Osteoblast (primary cell): ENCODE results near the gene STK31. TPM values are rescaled to one million over a fixed set of nuclear protein-coding genes. Genes with fewer than 3 reads are reported as not detected.

Experiments used
- DNase-seq: peaks from one replicate; pipeline ENCODE4 v3.0.0; 2011; ENCODE audit warnings: low spot score, mixed read lengths; ENCODE audit not compliant: insufficient read length; ENCODE audit errors: missing footprints
- H2AFZ ChIP-seq: 2 replicates; pipeline ENCODE4 v1.6.0; 2011; ENCODE audit warnings: mild to moderate bottlenecking, low read length
- H3K27ac ChIP-seq: 2 replicates; pipeline ENCODE4 v1.5.1; 2011; ENCODE audit warnings: mild to moderate bottlenecking, low read depth, low read length, moderate library complexity
- H3K27me3 ChIP-seq: 2 replicates; pipeline ENCODE4 v1.6.0; 2012; ENCODE audit warnings: mild to moderate bottlenecking, control low read depth, inconsistent platforms, low read length, moderate library complexity; ENCODE audit not compliant: insufficient read depth
- H3K36me3 ChIP-seq: 2 replicates; pipeline ENCODE4 v1.5.1; 2011; ENCODE audit warnings: mild to moderate bottlenecking, low read length, control low read depth, moderate library complexity; ENCODE audit not compliant: insufficient read depth
- H3K4me1 ChIP-seq: 2 replicates; pipeline ENCODE4 v1.5.1; 2011; ENCODE audit warnings: mild to moderate bottlenecking, low read length, control low read depth, moderate library complexity; ENCODE audit not compliant: insufficient read depth
- H3K4me2 ChIP-seq: 2 replicates; pipeline ENCODE4 v1.6.0; 2011; ENCODE audit warnings: mild to moderate bottlenecking, low read length; ENCODE audit not compliant: insufficient read depth
- H3K4me3 ChIP-seq: fragments of 200-600 bp; sonication (generic); 3 replicates; pipeline ENCODE4 v1.5.1; 2012; ENCODE audit warnings: mild to moderate bottlenecking, low read length, inconsistent platforms; ENCODE audit not compliant: insufficient read depth
- H3K79me2 ChIP-seq: 2 replicates; pipeline ENCODE4 v1.6.0; 2012; ENCODE audit warnings: mild to moderate bottlenecking, low read length, control low read depth, inconsistent platforms; ENCODE audit not compliant: insufficient read depth
- H3K9me3 ChIP-seq: 2 replicates; pipeline ENCODE4 v1.5.1; 2011; ENCODE audit warnings: low read depth, low read length, control low read depth
- H4K20me1 ChIP-seq: 2 replicates; pipeline ENCODE4 v1.6.0; 2012; ENCODE audit warnings: mild to moderate bottlenecking, low read length, control low read depth; ENCODE audit not compliant: insufficient read depth
- total RNA-seq: library from RNA; depleted of rRNA; stranded (reverse); fragments of >200 nt; gene quantifications from 2 replicates; pipeline ENCODE4 v1.2.3, GENCODE V29; 2012
- TF ChIP-seq, protein P1 (sequence below): IDR thresholded peaks from 2 replicates; pipeline ENCODE4 v1.5.1; 2011; ENCODE audit warnings: mild to moderate bottlenecking, low read depth, low read length, moderate library complexity; ENCODE audit errors: extremely low read depth

STK31 gene
- total RNA-seq, 1 donor: under 0.01 TPM

DNA sequence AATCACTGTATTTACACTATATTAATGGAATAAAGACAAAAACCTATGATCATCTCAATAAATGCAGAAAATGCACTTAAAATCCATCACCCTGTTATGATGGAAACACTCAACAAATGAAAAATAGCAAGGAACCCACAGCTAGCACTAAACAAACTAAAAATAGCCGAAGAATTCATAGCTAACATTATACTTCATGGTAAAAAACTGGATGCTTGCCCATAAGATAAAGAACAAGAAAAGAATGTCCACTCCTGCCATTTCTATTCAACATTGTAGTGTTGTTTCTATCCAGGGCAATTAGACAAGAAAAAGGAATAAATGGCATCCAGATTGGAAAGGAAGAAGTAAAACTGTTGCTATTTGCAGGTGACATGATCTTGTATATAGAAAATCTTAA lies 142.1 kb downstream of the STK31 start:
- Histone ChIP-seq H4K20me1 (no peaks in the 10 kb centered on the region), H3K4me3 (no peak overlapping the region), H3K4me1 (no peaks in the 10 kb centered on the region), H3K9me3 (no peaks in the 10 kb centered on the region), H3K79me2 (no peaks in the 10 kb centered on the region), H3K27ac (no peak overlapping the region), H3K4me2 (no peak overlapping the region), H3K36me3 (no peaks in the 10 kb centered on the region), H3K27me3 (no peaks in the 10 kb centered on the region), H2AFZ (no peak overlapping the region)
- TF ChIP-seq, protein P1, sequence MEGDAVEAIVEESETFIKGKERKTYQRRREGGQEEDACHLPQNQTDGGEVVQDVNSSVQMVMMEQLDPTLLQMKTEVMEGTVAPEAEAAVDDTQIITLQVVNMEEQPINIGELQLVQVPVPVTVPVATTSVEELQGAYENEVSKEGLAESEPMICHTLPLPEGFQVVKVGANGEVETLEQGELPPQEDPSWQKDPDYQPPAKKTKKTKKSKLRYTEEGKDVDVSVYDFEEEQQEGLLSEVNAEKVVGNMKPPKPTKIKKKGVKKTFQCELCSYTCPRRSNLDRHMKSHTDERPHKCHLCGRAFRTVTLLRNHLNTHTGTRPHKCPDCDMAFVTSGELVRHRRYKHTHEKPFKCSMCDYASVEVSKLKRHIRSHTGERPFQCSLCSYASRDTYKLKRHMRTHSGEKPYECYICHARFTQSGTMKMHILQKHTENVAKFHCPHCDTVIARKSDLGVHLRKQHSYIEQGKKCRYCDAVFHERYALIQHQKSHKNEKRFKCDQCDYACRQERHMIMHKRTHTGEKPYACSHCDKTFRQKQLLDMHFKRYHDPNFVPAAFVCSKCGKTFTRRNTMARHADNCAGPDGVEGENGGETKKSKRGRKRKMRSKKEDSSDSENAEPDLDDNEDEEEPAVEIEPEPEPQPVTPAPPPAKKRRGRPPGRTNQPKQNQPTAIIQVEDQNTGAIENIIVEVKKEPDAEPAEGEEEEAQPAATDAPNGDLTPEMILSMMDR: no peak
- no peak for DNase-seq

- DNase-seq: no peak
- Histone ChIP-seq H3K36me3 (no peaks in the 10 kb centered on the region), H3K4me3 (no peak overlapping the region), H3K79me2 (no peaks in the 10 kb centered on the region), H3K4me1 (no peaks in the 10 kb centered on the region), H3K27ac (no peak overlapping the region), H4K20me1 (no peaks in the 10 kb centered on the region), H3K4me2 (no peak overlapping the region), H3K27me3 (no peaks in the 10 kb centered on the region), H3K9me3 (no peaks in the 10 kb centered on the region), H2AFZ (no peak overlapping the region)
- TF ChIP-seq, protein P1: no peak
Observed at GRCh38 chr7:23852988-23853387, 143.0 kb downstream of the STK31 start.

GRCh38 chr7:23863209-23863787 lies 153.3 kb downstream of the STK31 start:
- H3K79me2 ChIP-seq: no peaks in the 10 kb centered on the region
- H4K20me1 ChIP-seq: no peaks in the 10 kb centered on the region
- H2AFZ ChIP-seq: no peak overlapping the region
- peaks cover 8% of the 10 kb centered on the region for H3K4me1 ChIP-seq
- DNase-seq: no peak
- TF ChIP-seq, protein P1: peak; percentile 74
- H3K36me3 ChIP-seq: no peaks in the 10 kb centered on the region
- H3K4me2 ChIP-seq: no peak overlapping the region
- no peak overlapping the region for H3K4me3 ChIP-seq
- no peak overlapping the region for H3K27ac ChIP-seq
- H3K27me3 ChIP-seq: no peaks in the 10 kb centered on the region
- H3K9me3 ChIP-seq: no peaks in the 10 kb centered on the region

DNA sequence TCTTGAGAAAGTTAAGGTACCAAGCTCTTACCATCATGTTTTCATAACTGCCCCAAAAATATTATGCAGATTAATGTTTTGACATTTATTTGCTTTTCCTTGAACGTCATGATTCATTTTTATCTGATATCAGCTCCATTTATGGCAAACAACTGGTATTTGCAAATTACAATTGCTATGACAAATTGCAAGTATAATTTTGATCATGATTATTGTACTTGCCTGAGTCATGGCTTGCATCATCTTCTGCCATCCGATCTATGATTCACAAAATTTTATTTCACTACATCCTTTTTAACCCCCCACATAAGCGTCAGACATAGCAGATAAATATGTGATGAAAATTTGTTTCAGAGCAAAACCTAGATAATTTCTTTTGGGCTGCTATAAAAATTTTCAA lies 155.0 kb downstream of the STK31 start:
- Histone ChIP-seq H3K36me3 (no peaks in the 10 kb centered on the region), H3K27me3 (no peaks in the 10 kb centered on the region), H2AFZ (no peak overlapping the region), H3K4me2 (no peak overlapping the region), H3K79me2 (no peaks in the 10 kb centered on the region), H3K4me3 (no peak overlapping the region), H3K4me1 (peaks cover 8% of the 10 kb centered on the region), H4K20me1 (no peaks in the 10 kb centered on the region), H3K27ac (peak overlapping the region; percentile 31), H3K9me3 (no peaks in the 10 kb centered on the region)
- TF ChIP-seq, protein P1: no peak
- peak; percentile 6 for DNase-seq
